Testis (tissue), 2 donors: ENCODE results near the gene VPS13C.

ENCODE experiments used
- CTCF ChIP-seq, 3 experiments: fragments of 450-650 bp in 2 of 3; fragments of 200-600 bp in 1 of 3; sonication (generic) in 1 of 3; IDR thresholded peaks; one replicate each; pipeline ENCODE4 v1.5.1; 2016 to 2019; ENCODE audit warnings: antibody characterized with exemption in 3 of 3, mild to moderate bottlenecking in 2 of 3, moderate library complexity in 1 of 3
- POLR2A ChIP-seq: fragments of 450-650 bp; IDR thresholded peaks from one replicate; pipeline ENCODE4 v1.6.1; 2017; ENCODE audit warnings: antibody characterized with exemption, mild to moderate bottlenecking, moderate library complexity

- no peak for TF ChIP-seq POLR2A
- no peak for TF ChIP-seq CTCF (IDR thresholded peaks at IDR 0.05)
These were observed 123.6 kb downstream of the VPS13C start for GRCh38 chr15:61936528-61937195.
